WTC11 (cell line): ENCODE data around the gene NRXN3. TPM values are rescaled to one million over a fixed set of nuclear protein-coding genes. Genes with fewer than 3 reads are reported as not detected.

Source experiments
- ATAC-seq: fragments of 200-7000 bp; cut with Tn5 transposase; 2 replicates; pipeline ENCODE4 v1.10.0; 2021; ENCODE audit warnings: mild to moderate bottlenecking, moderate library complexity
- CTCF ChIA-PET: fragments of 300-600 bp; sonication (Branson Sonifier 250); formaldehyde crosslinking; loops from one replicate; lab custom pipeline; 2021; ENCODE audit warnings: antibody characterized with exemption; lab: Charles Lee
- POLR2A ChIA-PET: fragments of 350-600 bp; sonication (Branson Sonifier 250); formaldehyde crosslinking; loops from one replicate; lab custom pipeline; 2021; ENCODE audit warnings: antibody characterized with exemption; lab: Charles Lee
- DNase-seq: peaks from one replicate; pipeline ENCODE4 v3.0.0; 2021; ENCODE audit warnings: low spot score
- H3K27ac Mint-ChIP-seq: 2 replicates; pipeline ENCODE4 v1.8.0; 2021; ENCODE audit warnings: mixed read lengths
- H3K27me3 Mint-ChIP-seq: 2 replicates; pipeline ENCODE4 v1.8.0; 2021; ENCODE audit warnings: low read depth, mild to moderate bottlenecking, moderate library complexity, mixed read lengths
- H3K36me3 Mint-ChIP-seq: 2 replicates; pipeline ENCODE4 v1.8.0; 2021; ENCODE audit warnings: mixed read lengths
- H3K4me1 Mint-ChIP-seq: 2 replicates; pipeline ENCODE4 v1.8.0; 2022; ENCODE audit warnings: mixed read lengths
- H3K4me3 Mint-ChIP-seq: 2 replicates; pipeline ENCODE4 v1.8.0; 2021; ENCODE audit warnings: mild to moderate bottlenecking, moderate library complexity, mixed read lengths
- H3K9me3 Mint-ChIP-seq: 2 replicates; pipeline ENCODE4 v1.8.0; 2021; ENCODE audit warnings: mixed read lengths
- CREM ChIP-seq: sonication (generic); formaldehyde crosslinking; IDR thresholded peaks from 2 replicates; pipeline ENCODE4 v1.8.1; 2022; ENCODE audit warnings: mild to moderate bottlenecking, missing genetic modification reagents, moderate library complexity
- E2F1 ChIP-seq: sonication (generic); formaldehyde crosslinking; IDR thresholded peaks from 2 replicates; pipeline ENCODE4 v1.8.0; 2022; ENCODE audit warnings: mild to moderate bottlenecking, missing genetic modification reagents
- EMX1 ChIP-seq: fragments of 250-450 bp; sonication (Bioruptor Pico); IDR thresholded peaks from 2 replicates; pipeline ENCODE4 v1.8.0; 2021; ENCODE audit warnings: mild to moderate bottlenecking
- ESRRA ChIP-seq: sonication (generic); formaldehyde crosslinking; IDR thresholded peaks from 2 replicates; pipeline ENCODE4 v1.8.1; 2022; ENCODE audit warnings: mild to moderate bottlenecking, missing genetic modification reagents, borderline replicate concordance
- GRHL2 ChIP-seq: fragments of 250-450 bp; sonication (Bioruptor Pico); IDR thresholded peaks from 2 replicates; pipeline ENCODE4 v1.8.0; 2022; ENCODE audit warnings: mild to moderate bottlenecking, moderate library complexity; ENCODE audit not compliant: insufficient replicate concordance, severe bottlenecking
- IRF1 ChIP-seq: sonication (generic); formaldehyde crosslinking; IDR thresholded peaks from 2 replicates; pipeline ENCODE4 v1.8.0; 2023; ENCODE audit warnings: missing genetic modification reagents
- JAZF1 ChIP-seq: fragments of 250-450 bp; sonication (Bioruptor Pico); IDR thresholded peaks from 2 replicates; pipeline ENCODE4 v1.9.0; 2021; ENCODE audit warnings: moderate library complexity, mild to moderate bottlenecking, inconsistent platforms
- MYBL2 ChIP-seq: sonication (generic); formaldehyde crosslinking; IDR thresholded peaks from 2 replicates; pipeline ENCODE4 v1.8.1; 2023; ENCODE audit warnings: mild to moderate bottlenecking, moderate library complexity, missing genetic modification reagents
- NFE2L1 ChIP-seq: sonication (generic); formaldehyde crosslinking; IDR thresholded peaks from 2 replicates; pipeline ENCODE4 v1.8.1; 2023; ENCODE audit warnings: missing genetic modification reagents
- OVOL2 ChIP-seq: fragments of 250-450 bp; sonication (Bioruptor Pico); IDR thresholded peaks from 2 replicates; pipeline ENCODE4 v1.9.0; 2021; ENCODE audit warnings: mild to moderate bottlenecking, borderline replicate concordance
- PRRX2 ChIP-seq: fragments of 250-450 bp; sonication (Bioruptor Pico); IDR thresholded peaks from 2 replicates; pipeline ENCODE4 v1.8.0; 2021; ENCODE audit warnings: mild to moderate bottlenecking
- RORB ChIP-seq: fragments of 250-450 bp; sonication (Bioruptor Pico); IDR thresholded peaks from 2 replicates; pipeline ENCODE4 v1.9.0; 2021; ENCODE audit warnings: mild to moderate bottlenecking
- SP1 ChIP-seq: sonication (generic); formaldehyde crosslinking; conservative IDR thresholded peaks from 2 replicates; pipeline ENCODE4 v1.8.1; 2022; ENCODE audit warnings: missing genetic modification reagents
- TEAD4 ChIP-seq: sonication (generic); formaldehyde crosslinking; IDR thresholded peaks from 2 replicates; pipeline ENCODE4 v1.8.0; 2022; ENCODE audit warnings: mild to moderate bottlenecking, missing genetic modification reagents
- ZNF121 ChIP-seq: sonication (generic); formaldehyde crosslinking; IDR thresholded peaks from 2 replicates; pipeline ENCODE4 v1.8.0; 2023; ENCODE audit warnings: missing genetic modification reagents
- ZNF138 ChIP-seq: sonication (generic); formaldehyde crosslinking; conservative IDR thresholded peaks from 2 replicates; pipeline ENCODE4 v1.8.1; 2022; ENCODE audit warnings: mild to moderate bottlenecking, moderate library complexity, missing genetic modification reagents
- ZNF219 ChIP-seq: sonication (generic); formaldehyde crosslinking; IDR thresholded peaks from 2 replicates; pipeline ENCODE4 v1.8.0; 2023; ENCODE audit warnings: missing genetic modification reagents, mild to moderate bottlenecking, borderline replicate concordance
- ZNF232 ChIP-seq: sonication (generic); formaldehyde crosslinking; IDR thresholded peaks from 2 replicates; pipeline ENCODE4 v1.8.0; 2022; ENCODE audit warnings: mild to moderate bottlenecking, missing genetic modification reagents
- ZNF423 ChIP-seq: fragments of 250-450 bp; sonication (Bioruptor Pico); IDR thresholded peaks from 2 replicates; pipeline ENCODE4 v2.1.2; 2022; ENCODE audit warnings: mild to moderate bottlenecking, moderate library complexity
- ZNF512 ChIP-seq: sonication (generic); formaldehyde crosslinking; IDR thresholded peaks from 2 replicates; pipeline ENCODE4 v1.8.1; 2022; ENCODE audit warnings: missing genetic modification reagents, borderline replicate concordance
- total RNA-seq: library from RNA; stranded (reverse); gene quantifications from 3 replicates; pipeline ENCODE4 v1.2.3, GENCODE V29; 2021

The NRXN3 gene
- total RNA-seq, 1 experiment from 2014 or later, result 3.0 TPM

GRCh38 chr14:79639613-79640012 is 1469.4 kb downstream of the NRXN3 start (continued):
- TF ChIP-seq ZNF121 (CRISPR knock-in tag) (no peak), ESRRA (CRISPR knock-in tag) (no peak)

GRCh38 chr14:79641371-79641770 is 1471.2 kb downstream of the NRXN3 start:
- Mint-ChIP-seq H3K4me3 (no peak overlapping the region), H3K4me1 (no peaks in the 10 kb centered on the region), H3K9me3 (peaks cover 10% of the 10 kb centered on the region; the same call in 1 of the 2 replicates), H3K36me3 (0 out of 2 replicates have a peak, but pooled peaks cover 3% of the 10 kb centered on the region), H3K27ac (no peak overlapping the region), H3K27me3 (no peaks in the 10 kb centered on the region)
- DNase-seq (no peak), ATAC-seq (no peak)
- CTCF ChIA-PET, result no interaction called here
- POLR2A ChIA-PET, result no interaction called here
- no peak for TF ChIP-seq ZNF138
- TF ChIP-seq ZNF232 (CRISPR knock-in tag), result no peak
- TF ChIP-seq CREM, result no peak
- no peak for TF ChIP-seq JAZF1 (CRISPR knock-in tag)
- TF ChIP-seq NFE2L1 (CRISPR knock-in tag), result no peak
- TF ChIP-seq ZNF219, result no peak
- no peak for TF ChIP-seq OVOL2 (CRISPR knock-in tag)
- TF ChIP-seq RORB (CRISPR knock-in tag), result no peak
- no peak for TF ChIP-seq ESRRA (CRISPR knock-in tag)
- TF ChIP-seq GRHL2, result no peak
- TF ChIP-seq E2F1 (CRISPR knock-in tag), result no peak
- TF ChIP-seq TEAD4, result no peak
- no peak for TF ChIP-seq ZNF512 (CRISPR knock-in tag)
- TF ChIP-seq PRRX2 (CRISPR knock-in tag), result no peak
- no peak for TF ChIP-seq MYBL2 (CRISPR knock-in tag)
- TF ChIP-seq IRF1 (CRISPR knock-in tag), result no peak

- no peak for DNase-seq
- Mint-ChIP-seq H3K4me1 (no peaks in the 10 kb centered on the region), H3K27me3 (no peaks in the 10 kb centered on the region), H3K4me3 (no peak overlapping the region), H3K9me3 (peaks cover 11% of the 10 kb centered on the region; the same call in 1 of the 2 replicates), H3K27ac (no peak overlapping the region), H3K36me3 (0 out of 2 replicates have a peak, but pooled peaks cover under 1% of the 10 kb centered on the region)
- ChIA-PET CTCF (no interaction called here), POLR2A (no interaction called here)
- ATAC-seq, result no peak
- TF ChIP-seq MYBL2 (CRISPR knock-in tag), result no peak
- no peak for TF ChIP-seq ZNF423
Measured at GRCh38 chr14:79643132-79643531, 1473.0 kb downstream of the NRXN3 start.

- no peaks in the 10 kb centered on the region for H3K27me3 Mint-ChIP-seq
- POLR2A ChIA-PET, result no interaction called here
- no peak for DNase-seq
- CTCF ChIA-PET, result no interaction called here
- H3K36me3 Mint-ChIP-seq, result peaks cover 3% of the 10 kb centered on the region; the same call in 1 of the 2 replicates
- TF ChIP-seq SP1 (CRISPR knock-in tag), result no peak
- TF ChIP-seq EMX1 (CRISPR knock-in tag), result no peak
- no peak for ATAC-seq
- H3K9me3 Mint-ChIP-seq, result peaks cover 22% of the 10 kb centered on the region
- H3K27ac Mint-ChIP-seq, result no peak overlapping the region
- no peaks in the 10 kb centered on the region for H3K4me1 Mint-ChIP-seq
- no peak overlapping the region for H3K4me3 Mint-ChIP-seq
Measured at GRCh38 chr14:79645753-79646362, 1475.7 kb downstream of the NRXN3 start.
